ENCODE data around the gene FRMD4A. TPM values are rescaled to one million over a fixed set of nuclear protein-coding genes. Genes with fewer than 3 reads are reported as not detected.

Gene FRMD4A
- total RNA-seq, 1 experiment from 2014 or later, result 7.1 TPM

DNA sequence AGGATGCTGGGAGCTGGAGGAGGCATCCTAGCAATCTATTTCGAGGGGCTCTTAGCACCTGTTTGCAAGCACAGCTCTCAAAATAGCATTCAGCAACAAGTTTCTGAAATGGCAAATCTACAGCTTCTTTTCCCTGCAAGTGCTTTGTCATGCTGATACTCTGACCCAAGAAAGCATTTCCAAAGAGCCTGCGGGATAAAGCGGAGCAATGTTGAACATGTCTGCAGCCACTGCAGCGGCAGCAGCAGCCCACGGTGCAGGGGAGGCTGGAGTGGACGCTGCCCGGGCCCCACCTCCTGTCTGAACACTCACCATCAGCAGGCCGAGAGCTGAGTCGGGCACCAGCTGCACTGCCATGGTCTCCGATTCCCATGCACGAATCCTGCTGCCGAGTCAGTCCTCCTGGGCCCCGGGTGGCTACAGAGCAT lies 964 bp downstream of the FRMD4A start:
- no peaks in the 10 kb centered on the region for H3K79me2 ChIP-seq (ENCODE audit: low read length)
- no peaks in the 10 kb centered on the region for H3K4me1 ChIP-seq (ENCODE audit: insufficient read depth, low read length)
- H3K9me3 ChIP-seq (ENCODE audit: low read length), result no peaks in the 10 kb centered on the region
- H3K9ac ChIP-seq (ENCODE audit: low read length), result no peak overlapping the region
- intact Hi-C loops (cut with micrococcal nuclease), result no loop called here
- no peak overlapping the region for H3K4me3 ChIP-seq (ENCODE audit: low read length)
- H3K9me2 ChIP-seq (replicated peaks; ENCODE audit: low read length), result no peaks in the 10 kb centered on the region
- ATAC-seq (no peak), DNase-seq (no peak)
- ChIA-PET CTCF (no interaction called here), POLR2A (ENCODE audit: unreplicated experiment) (no interaction called here)
- H2AFZ ChIP-seq (ENCODE audit: low read length), result no peak overlapping the region
- H3K36me3 ChIP-seq (ENCODE audit: low read depth, low read length), result no peaks in the 10 kb centered on the region
- H3F3A ChIP-seq (ENCODE audit: low read length, unreplicated experiment), result no peaks in the 10 kb centered on the region
- H3K27me3 ChIP-seq (ENCODE audit: low read length), result peaks cover 28% of the 10 kb centered on the region; the same call in 1 of the 2 replicates
- H3K27ac ChIP-seq (ENCODE audit: low read length), result no peak overlapping the region
- H4K20me1 ChIP-seq (ENCODE audit: low read length), result no peaks in the 10 kb centered on the region
- no TSS peak for BruUV-seq (replicated peaks)
- H3K4me2 ChIP-seq (ENCODE audit: low read length), result no peak overlapping the region
- TF ChIP-seq, protein P1, sequence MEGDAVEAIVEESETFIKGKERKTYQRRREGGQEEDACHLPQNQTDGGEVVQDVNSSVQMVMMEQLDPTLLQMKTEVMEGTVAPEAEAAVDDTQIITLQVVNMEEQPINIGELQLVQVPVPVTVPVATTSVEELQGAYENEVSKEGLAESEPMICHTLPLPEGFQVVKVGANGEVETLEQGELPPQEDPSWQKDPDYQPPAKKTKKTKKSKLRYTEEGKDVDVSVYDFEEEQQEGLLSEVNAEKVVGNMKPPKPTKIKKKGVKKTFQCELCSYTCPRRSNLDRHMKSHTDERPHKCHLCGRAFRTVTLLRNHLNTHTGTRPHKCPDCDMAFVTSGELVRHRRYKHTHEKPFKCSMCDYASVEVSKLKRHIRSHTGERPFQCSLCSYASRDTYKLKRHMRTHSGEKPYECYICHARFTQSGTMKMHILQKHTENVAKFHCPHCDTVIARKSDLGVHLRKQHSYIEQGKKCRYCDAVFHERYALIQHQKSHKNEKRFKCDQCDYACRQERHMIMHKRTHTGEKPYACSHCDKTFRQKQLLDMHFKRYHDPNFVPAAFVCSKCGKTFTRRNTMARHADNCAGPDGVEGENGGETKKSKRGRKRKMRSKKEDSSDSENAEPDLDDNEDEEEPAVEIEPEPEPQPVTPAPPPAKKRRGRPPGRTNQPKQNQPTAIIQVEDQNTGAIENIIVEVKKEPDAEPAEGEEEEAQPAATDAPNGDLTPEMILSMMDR (conservative IDR thresholded peaks at IDR 0.05; ENCODE audit: low read depth, low read length), result no peak
- TF ChIP-seq EZH2phosphoT487 (IDR thresholded peaks at IDR 0.05; ENCODE audit: borderline replicate concordance, low read length) (no peak), EZH2 (IDR thresholded peaks at IDR 0.05; ENCODE audit: low read length, unreplicated experiment) (no peak)

DNA sequence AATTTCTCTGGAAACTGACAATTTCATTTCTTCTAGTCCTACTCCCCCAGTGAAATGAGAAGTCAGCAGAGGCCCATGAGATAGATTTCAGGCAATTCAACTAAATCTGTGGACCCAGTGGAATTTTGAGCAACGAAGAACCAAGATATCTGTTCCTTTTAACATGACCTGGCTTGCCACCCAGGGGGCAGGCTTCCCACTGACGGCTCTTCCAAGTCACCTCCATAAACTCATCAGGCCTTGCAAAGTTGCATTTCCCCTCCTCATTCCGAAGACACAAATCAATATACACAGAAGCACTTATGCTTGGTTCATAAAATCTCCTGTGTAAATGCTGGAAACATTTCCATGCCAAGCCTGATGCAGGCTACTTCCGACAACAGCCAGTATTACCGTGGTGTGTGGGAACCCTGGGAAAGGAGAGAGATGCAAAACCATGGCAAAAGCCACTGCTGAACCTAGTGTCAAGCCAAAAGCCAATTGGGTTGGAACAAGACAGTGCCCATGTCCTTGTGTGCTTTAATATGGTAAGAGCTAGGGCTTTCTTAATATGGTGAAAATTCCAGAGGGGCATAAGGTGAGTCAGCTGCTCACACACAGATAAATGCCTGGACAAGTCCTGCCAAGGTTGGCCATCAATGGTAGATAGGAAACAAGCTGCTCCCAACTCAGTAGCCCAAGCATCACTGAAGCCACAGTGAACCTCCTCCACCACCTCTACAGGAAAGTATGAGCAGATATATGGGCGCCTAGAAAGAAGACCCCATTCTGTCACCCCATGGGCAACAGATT lies 1.6 kb downstream of the FRMD4A start:
- ChIA-PET CTCF (no interaction called here), POLR2A (ENCODE audit: unreplicated experiment) (no interaction called here)
- Histone ChIP-seq H3K4me2 (ENCODE audit: low read length) (no peak overlapping the region), H3K4me3 (ENCODE audit: low read length) (no peak overlapping the region), H3K4me1 (ENCODE audit: insufficient read depth, low read length) (no peaks in the 10 kb centered on the region), H3K27me3 (ENCODE audit: low read length) (peaks cover 26% of the 10 kb centered on the region; the same call in 1 of the 2 replicates), H3F3A (ENCODE audit: low read length, unreplicated experiment) (no peaks in the 10 kb centered on the region), H3K36me3 (ENCODE audit: low read depth, low read length) (no peaks in the 10 kb centered on the region), H3K9me2 (replicated peaks; ENCODE audit: low read length) (no peaks in the 10 kb centered on the region), H3K27ac (ENCODE audit: low read length) (no peak overlapping the region), H2AFZ (ENCODE audit: low read length) (no peak overlapping the region), H4K20me1 (ENCODE audit: low read length) (no peaks in the 10 kb centered on the region), H3K9me3 (ENCODE audit: low read length) (no peaks in the 10 kb centered on the region), H3K79me2 (ENCODE audit: low read length) (no peaks in the 10 kb centered on the region), H3K9ac (ENCODE audit: low read length) (no peak overlapping the region)
- DNase-seq (no peak), ATAC-seq (no peak)
- no TSS peak for BruUV-seq (replicated peaks)
- intact Hi-C loops (cut with micrococcal nuclease), result no loop called here
- TF ChIP-seq EZH2 (IDR thresholded peaks at IDR 0.05; ENCODE audit: low read length, unreplicated experiment), result no peak

DNA sequence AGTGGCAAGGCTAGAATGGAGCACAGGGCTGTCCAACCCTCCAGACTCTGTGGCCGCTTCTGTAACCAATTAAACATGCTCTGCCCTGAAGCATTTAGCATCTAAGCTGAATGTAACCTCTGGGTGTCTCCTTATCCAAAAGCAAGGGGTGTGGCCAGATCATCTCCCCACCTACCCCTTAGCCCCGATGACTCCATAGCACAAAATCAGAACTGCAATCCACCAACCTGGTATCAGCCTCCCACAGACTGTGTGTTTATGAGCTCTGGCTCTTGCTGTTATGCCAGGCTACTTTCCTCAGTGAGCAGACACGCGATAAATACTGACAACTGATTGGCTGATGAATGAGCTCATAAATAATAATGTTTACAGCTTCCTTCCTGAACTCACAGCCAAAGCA lies 3.2 kb downstream of the FRMD4A start:
- ATAC-seq, result no peak
- Histone ChIP-seq H3K27ac (ENCODE audit: low read length) (no peak overlapping the region), H4K20me1 (ENCODE audit: low read length) (no peaks in the 10 kb centered on the region), H3K9ac (ENCODE audit: low read length) (no peak overlapping the region), H3K4me3 (ENCODE audit: low read length) (no peak overlapping the region), H3K4me2 (ENCODE audit: low read length) (no peak overlapping the region), H3K4me1 (ENCODE audit: insufficient read depth, low read length) (no peaks in the 10 kb centered on the region), H3F3A (ENCODE audit: low read length, unreplicated experiment) (no peaks in the 10 kb centered on the region), H3K9me3 (ENCODE audit: low read length) (no peaks in the 10 kb centered on the region), H3K79me2 (ENCODE audit: low read length) (no peaks in the 10 kb centered on the region), H3K9me2 (replicated peaks; ENCODE audit: low read length) (no peaks in the 10 kb centered on the region), H3K27me3 (ENCODE audit: low read length) (peaks cover 11% of the 10 kb centered on the region; the same call in 1 of the 2 replicates), H2AFZ (ENCODE audit: low read length) (no peak overlapping the region), H3K36me3 (ENCODE audit: low read depth, low read length) (no peaks in the 10 kb centered on the region)
- ChIA-PET CTCF (no interaction called here), POLR2A (ENCODE audit: unreplicated experiment) (interaction anchor here (0.6 kb wide), 1 partner anchor 545 kb away, joined by 3 read pairs; no protein-coding TSS in a partner anchor)
- no TSS peak for BruUV-seq (replicated peaks)
- DNase-seq, result no peak
- TF ChIP-seq, protein P1 (conservative IDR thresholded peaks at IDR 0.05; ENCODE audit: low read depth, low read length), result no peak
- TF ChIP-seq EZH2phosphoT487 (IDR thresholded peaks at IDR 0.05; ENCODE audit: borderline replicate concordance, low read length) (no peak), EZH2 (IDR thresholded peaks at IDR 0.05; ENCODE audit: low read length, unreplicated experiment) (no peak)
- intact Hi-C loops (cut with micrococcal nuclease), result no loop called here
